ENCODE measurements around the gene PCDHGB3. TPM values are rescaled to one million over a fixed set of nuclear protein-coding genes. Genes with fewer than 3 reads are reported as not detected.
"Not testable (repeated sequence)": the region's sequence is repeated elsewhere in the genome, so short reads cannot be mapped to it uniquely, and the experiment has no call there.

Gene PCDHGB3
- 14.2 TPM for total RNA-seq
- long read RNA-seq, full-length matches to known transcripts = 1 of 5 reads
- long read RNA-seq, partial matches to known transcripts = 0 of 5 reads
- long read RNA-seq, other reads (novel, unspliced or antisense) = 4 of 5 reads

DNA sequence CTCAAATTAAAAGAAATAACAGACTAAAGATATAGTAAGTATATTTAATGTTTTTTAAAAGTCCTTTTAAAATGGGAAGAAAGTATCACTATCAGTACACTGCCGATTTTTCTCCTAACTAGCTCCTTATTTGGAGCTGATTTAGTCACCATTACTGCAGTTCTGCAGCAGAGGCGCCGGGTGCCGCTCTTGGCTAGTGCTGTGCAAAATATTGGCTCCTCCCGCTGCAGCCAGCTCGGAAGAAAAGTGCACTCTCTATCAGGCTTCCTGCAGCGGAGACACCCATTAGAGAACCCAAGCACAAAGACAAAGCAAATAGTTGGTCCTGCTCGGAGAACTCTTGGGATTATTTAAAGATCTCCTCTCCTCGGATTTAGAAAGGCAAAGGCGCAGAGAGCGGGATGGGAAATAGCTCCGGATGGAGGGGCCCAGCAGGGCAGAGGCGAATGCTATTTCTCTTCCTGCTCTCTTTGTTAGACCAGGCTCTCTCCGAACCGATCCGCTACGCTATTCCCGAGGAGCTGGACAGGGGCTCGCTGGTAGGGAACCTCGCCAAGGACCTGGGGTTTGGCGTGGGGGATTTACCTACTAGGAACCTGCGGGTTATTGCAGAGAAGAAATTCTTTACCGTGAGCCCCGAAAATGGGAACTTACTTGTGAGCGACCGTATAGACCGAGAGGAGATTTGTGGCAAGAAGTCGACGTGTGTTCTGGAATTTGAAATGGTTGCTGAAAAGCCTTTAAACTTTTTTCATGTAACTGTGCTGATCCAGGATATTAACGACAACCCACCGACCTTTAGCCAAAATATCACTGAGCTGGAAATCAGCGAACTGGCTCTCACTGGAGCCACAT is at the start of gene PCDHGB3:
PCDHGB3 (plus strand) TSS at position 249 of the 855 bp plus-strand sequence; CDS start at position 402, 153 bp downstream.
- peak; percentile 74 for DNase-seq (ENCODE audit: low spot score)
- intact Hi-C loops (cut with DNase I) = loop anchor here (2.0 kb wide), 1 partner anchor 21 kb away; no protein-coding TSS in a partner anchor

DNA sequence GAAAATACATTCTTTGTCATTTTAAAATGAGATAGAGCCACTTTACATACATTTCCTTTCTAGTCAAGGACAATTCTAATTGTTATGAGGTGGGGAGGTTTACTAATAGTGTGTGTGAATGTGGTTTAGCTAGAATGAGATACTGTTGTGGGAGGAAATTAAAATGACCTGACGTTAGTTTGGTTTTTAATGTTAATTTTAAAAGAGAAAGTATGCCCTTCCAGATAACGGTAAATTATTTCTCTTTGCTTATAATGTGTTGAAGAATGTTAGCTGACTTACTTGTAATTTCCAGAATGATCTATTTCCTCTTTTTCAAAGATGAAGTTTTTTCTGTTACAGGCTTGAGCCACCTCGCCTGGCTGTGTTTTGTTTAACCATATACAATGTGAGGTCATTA is 47.8 kb upstream of the PCDHGB3 start:
- DNase-seq (ENCODE audit: low spot score) = no peak

DNA sequence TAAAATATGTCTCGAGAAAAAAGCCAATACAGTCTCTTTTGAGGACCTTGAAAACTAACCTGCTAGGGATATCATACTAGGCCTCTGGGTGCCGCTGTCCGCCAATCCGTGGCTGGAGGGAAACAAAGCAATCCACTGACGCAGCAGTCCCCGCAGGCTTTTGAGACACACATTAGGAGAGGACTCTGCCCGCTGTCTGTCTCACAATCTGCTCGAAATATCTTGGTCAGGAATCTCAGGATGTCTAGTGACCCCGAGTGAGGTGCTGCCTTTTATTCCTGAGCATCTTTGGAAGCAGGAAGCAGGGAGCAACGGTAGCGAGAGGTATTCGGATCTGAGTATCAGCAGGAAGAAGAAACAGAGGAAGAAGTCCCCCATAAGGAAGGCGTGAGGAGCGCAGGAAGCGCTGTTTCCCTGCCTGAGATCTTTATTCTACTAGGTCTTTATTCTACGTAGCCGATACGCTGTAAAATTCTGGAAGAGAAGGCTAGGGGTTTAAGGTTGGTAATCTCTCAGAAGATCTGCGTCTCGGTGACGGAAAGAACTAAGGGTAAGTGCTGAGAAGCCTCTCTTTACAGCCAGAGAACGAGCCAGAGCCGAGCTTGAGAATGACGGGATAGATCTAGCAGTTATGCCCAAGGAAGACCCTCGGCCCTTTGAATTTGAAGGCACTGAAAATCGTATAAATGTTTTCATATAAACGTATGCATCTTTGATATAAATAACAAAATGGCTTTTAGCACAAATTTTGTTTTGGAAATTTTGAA is 43.8 kb upstream of the PCDHGB3 start:
- no peak for DNase-seq (ENCODE audit: low spot score)
- intact Hi-C loops (cut with DNase I) = loop anchor here (10.0 kb wide), 1 partner anchor 199 kb away; no protein-coding TSS in a partner anchor

More for the DNA sequence above, 47.8 kb upstream of the PCDHGB3 start:
- intact Hi-C loops (cut with DNase I) = loop anchor here (10.0 kb wide), 1 partner anchor 203 kb away; no protein-coding TSS in a partner anchor

DNA sequence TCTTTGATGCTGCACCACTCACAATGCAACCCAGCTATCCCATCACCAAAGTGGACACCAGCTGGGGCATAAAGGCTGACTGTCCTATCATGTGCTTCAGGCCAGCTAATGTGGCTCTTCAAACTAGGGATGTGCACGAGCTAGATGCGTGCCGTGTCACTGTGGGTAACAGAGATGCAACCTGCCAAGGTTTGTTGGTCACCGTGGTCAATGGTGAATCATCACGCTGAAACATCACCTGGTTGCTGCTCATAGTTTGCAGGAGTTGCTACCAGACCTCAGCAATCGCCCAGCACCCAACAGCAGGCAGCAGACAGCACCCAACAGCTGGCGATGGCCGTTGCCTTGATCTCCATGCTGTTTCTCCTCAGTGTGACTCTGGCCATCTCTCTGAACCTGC is 41.8 kb upstream of the PCDHGB3 start:
- DNase-seq (ENCODE audit: low spot score) = no peak
- intact Hi-C loops (cut with DNase I) = loop anchor here (10.0 kb wide), 1 partner anchor 197 kb away; no protein-coding TSS in a partner anchor

DNA sequence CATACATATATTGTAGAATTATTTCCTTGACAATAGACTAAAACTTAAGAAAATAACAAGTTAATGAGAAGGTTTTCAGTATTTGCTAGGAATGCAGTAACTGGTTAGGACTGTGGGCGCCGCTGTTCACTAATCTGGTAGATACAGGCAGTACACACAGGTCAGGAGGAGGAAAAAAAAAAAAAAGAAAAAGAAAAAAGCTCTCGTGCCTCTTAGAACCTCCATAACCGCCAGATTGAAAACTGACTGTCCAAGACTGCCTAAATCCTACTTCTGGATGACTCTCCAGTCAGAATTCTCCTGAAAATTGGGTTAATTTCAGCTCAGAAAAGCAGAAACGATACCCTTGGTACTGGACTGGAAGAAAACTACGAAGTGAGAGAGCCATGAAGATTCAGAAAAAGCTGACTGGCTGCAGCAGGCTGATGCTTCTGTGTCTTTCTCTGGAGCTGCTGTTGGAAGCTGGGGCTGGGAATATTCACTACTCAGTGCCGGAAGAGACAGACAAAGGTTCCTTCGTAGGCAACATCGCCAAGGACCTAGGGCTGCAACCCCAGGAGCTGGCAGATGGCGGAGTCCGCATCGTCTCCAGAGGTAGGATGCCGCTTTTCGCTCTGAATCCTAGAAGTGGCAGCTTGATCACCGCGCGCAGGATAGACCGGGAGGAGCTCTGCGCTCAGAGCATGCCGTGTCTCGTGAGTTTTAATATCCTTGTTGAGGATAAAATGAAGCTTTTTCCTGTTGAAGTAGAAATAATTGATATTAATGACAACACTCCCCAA is 39.6 kb upstream of the PCDHGB3 start, which contains the start of gene PCDHGA1:
PCDHGA1 (plus strand) TSS at position 216 of the 782 bp plus-strand sequence.
- intact Hi-C loops (cut with DNase I) = no loop called here

DNA sequence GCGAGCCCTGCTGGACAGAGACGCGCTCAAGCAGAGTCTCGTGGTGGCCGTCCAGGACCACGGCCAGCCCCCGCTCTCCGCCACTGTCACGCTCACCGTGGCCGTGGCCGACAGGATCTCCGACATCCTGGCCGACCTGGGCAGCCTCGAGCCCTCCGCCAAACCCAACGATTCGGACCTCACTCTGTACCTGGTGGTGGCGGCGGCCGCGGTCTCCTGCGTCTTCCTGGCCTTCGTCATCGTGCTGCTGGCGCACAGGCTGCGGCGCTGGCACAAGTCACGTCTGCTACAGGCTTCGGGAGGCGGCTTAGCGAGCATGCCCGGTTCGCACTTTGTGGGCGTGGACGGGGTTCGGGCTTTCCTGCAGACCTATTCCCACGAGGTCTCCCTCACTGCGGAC is 37.5 kb upstream of the PCDHGB3 start:
- intact Hi-C loops (cut with DNase I); DNase-seq (ENCODE audit: low spot score): not testable (repeated sequence)

More for the DNA sequence above, 39.6 kb upstream of the PCDHGB3 start, which contains the start of gene PCDHGA1:
- no peak for DNase-seq (ENCODE audit: low spot score)

DNA sequence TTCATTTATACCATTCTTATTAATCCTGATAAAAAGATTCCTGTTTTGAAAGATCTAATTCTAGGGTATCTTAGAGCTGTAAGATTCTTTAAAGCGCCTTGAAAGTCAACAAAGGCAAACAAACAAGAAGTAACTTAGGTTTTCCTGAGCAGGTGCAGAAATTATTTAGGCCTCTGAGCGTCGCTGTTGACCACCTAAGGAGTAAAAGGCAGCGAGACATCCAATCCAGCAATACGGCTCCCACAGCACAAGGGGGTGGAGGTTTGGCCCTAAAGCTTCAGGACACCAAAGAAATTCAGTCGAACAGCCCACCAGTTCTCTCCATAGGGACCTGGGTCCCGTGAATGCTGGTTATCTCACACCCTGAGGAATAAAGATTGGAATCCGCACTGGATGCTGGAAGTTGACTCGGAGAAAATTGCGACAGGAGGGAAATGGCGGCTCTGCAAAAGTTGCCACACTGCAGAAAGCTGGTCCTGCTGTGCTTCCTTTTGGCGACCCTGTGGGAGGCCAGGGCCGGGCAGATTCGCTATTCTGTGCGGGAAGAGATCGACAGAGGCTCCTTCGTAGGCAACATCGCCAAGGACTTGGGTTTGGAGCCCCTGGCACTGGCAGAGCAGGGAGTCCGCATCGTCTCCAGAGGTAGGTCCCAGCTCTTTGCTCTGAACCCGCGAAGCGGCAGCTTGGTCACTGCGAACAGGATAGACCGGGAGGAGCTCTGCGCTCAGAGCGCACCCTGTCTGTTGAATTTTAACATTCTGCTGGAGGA is 31.3 kb upstream of the PCDHGB3 start, which contains the start of gene PCDHGA2:
PCDHGA2 (plus strand) TSS at position 223 of the 769 bp plus-strand sequence.
- no peak for DNase-seq (ENCODE audit: low spot score)
- intact Hi-C loops (cut with DNase I) = no loop called here

DNA sequence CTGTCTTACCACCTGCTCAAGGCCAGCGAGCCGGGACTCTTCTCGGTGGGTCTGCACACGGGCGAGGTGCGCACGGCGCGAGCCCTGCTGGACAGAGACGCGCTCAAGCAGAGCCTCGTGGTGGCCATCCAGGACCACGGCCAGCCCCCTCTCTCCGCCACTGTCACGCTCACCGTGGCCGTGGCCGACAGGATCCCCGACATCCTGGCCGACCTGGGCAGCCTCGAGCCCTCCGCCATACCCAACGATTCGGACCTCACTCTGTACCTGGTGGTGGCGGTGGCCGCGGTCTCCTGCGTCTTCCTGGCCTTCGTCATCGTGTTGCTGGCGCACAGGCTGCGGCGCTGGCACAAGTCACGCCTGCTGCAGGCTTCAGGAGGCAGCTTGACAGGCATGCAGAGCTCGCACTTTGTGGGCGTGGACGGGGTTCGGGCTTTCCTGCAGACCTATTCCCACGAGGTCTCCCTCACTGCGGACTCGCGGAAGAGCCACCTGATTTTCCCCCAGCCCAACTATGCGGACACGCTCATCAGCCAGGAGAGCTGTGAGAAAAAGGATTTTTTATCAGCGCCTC is 29.2 kb upstream of the PCDHGB3 start:
- intact Hi-C loops (cut with DNase I); DNase-seq (ENCODE audit: low spot score): not testable (repeated sequence)

DNA sequence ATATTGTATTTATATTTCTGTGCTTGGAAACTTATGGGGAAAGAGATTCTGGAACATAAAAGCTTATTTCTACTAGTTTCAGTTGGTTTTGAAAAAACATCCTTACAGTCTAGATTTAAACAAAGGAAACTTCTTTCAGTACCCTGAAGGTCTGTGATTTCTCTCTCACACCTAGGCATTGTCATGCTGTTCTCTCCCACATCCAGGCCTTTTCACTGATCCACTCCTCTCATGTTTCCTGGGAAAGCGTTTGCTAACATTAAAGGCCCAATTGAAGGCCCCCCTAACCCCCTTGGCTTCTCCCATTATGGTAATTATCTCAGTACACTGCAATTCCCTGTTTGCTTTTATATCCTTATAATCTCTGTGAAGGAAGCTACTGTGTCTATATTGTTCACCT is 27.3 kb upstream of the PCDHGB3 start:
- no peak for DNase-seq (ENCODE audit: low spot score)
- intact Hi-C loops (cut with DNase I) = loop anchor here (2.0 kb wide), 1 partner anchor 218 kb away; no protein-coding TSS in a partner anchor

DNA sequence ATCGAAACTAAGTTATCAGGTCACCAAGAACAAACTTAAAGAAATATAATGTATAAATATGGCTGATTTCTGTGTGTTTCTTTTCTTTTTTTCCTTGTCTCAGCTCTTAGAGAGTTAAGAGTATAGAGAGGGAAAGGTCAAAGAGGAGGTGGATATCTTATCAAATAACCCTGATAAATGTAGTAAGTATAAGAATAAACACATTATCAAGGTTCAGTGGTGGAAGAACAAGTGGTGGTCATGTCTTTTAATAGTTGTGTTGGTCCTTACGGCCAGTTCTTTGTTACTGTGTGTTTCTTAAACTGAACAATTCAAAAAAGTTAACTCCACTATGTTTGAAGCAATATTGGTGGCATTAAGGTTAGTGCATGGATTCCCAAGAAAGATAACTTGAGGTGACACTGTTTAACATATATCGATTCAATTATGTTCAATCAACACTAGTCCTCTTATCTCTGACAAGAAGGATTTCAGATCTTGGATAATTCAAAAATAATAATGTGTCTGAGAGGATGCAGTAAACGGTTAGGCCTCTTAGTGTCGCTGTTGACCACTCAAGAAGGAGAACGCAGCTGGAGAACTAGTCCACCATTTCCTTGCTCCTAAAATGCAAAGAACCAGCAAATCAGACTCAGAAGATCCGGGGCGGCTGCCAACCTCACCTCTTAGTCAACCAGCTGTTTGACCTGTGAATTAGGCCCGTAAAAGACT is 26.6 kb upstream of the PCDHGB3 start, which contains the start of gene PCDHGA3:
PCDHGA3 (plus strand) TSS at position 588 of the 711 bp plus-strand sequence. CDS start 205 bp downstream, outside the sequence.
- intact Hi-C loops (cut with DNase I) = loop anchor here (2.0 kb wide), 1 partner anchor 217 kb away; no protein-coding TSS in a partner anchor
- no peak for DNase-seq (ENCODE audit: low spot score)

DNA sequence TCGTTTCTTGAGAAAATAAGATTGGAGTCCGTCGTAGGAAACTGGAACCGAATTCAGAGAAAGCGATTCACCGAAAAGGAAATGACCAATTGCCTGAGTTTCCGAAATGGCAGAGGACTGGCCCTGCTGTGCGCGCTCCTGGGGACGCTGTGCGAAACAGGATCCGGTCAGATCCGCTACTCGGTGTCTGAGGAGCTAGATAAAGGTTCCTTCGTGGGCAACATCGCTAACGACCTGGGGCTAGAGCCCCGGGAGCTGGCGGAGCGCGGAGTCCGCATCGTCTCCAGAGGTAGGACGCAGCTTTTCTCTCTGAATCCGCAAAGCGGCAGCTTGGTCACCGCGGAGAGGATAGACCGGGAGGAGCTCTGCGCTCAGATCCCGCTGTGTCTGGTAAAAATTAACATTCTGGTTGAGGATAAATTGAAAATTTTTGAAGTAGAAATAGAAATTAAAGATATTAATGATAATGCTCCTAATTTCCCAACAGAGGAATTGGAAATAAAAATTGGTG is 26.0 kb upstream of the PCDHGB3 start:
- no peak for DNase-seq (ENCODE audit: low spot score)
- intact Hi-C loops (cut with DNase I) = loop anchor here (2.0 kb wide), 1 partner anchor 217 kb away; no protein-coding TSS in a partner anchor

DNA sequence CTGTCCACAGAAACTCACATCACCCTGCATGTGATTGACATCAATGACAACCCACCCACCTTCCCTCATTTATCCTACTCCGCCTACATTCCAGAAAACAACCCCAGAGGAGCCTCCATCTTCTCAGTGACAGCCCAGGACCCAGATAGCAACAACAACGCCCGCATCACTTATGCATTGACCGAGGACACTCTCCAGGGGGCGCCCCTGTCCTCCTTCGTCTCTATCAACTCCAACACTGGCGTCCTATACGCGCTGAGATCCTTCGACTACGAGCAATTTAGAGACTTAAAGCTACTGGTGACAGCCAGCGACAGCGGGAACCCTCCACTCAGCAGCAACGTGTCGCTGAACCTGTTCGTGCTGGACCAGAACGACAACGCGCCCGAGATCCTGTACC is 24.7 kb upstream of the PCDHGB3 start:
- no peak for DNase-seq (ENCODE audit: low spot score)
- intact Hi-C loops (cut with DNase I) = no loop called here

DNA sequence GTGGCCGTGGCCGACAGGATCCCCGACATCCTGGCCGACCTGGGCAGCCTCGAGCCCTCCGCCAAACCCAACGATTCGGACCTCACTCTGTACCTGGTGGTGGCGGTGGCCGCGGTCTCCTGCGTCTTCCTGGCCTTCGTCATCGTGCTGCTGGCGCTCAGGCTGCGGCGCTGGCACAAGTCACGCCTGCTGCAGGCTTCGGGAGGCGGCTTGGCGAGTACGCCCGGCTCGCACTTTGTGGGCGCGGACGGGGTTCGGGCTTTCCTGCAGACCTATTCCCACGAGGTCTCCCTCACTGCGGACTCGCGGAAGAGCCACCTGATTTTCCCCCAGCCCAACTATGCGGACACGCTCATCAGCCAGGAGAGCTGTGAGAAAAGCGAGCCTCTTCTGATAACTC is 24.0 kb upstream of the PCDHGB3 start:
- DNase-seq (ENCODE audit: low spot score); intact Hi-C loops (cut with DNase I): not testable (repeated sequence)

DNA sequence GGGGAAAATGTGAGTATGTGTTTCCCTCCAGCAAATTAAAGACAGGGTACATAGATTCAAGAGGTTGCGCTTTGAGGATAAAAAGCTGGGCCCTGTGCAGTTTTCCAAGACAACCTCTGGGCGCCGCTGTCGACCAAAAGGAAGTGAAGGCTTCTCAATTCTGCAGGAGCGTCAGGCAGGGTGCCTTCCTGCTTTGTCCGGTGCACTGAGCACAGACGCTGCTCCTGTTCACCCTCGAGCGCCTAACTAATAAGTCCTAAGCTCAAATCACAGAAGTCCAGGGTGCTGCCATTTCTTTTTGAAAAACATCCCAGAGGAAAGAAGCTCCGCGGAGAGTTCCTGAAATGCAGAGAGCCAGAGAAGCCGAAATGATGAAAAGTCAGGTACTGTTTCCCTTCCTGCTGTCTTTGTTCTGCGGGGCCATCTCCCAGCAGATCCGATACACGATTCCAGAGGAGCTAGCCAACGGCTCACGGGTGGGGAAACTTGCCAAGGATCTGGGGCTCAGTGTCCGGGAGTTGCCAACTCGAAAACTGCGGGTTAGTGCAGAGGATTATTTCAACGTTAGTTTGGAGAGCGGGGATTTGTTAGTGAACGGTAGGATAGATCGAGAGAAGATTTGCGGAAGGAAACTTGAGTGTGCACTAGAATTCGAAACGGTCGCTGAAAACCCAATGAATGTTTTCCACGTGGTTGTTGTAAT is 20.0 kb upstream of the PCDHGB3 start, which contains the start of gene PCDHGB1:
PCDHGB1 (plus strand) TSS at position 183 of the 703 bp plus-strand sequence; CDS start at position 345, 162 bp downstream.
- DNase-seq (ENCODE audit: low spot score) = no peak
- intact Hi-C loops (cut with DNase I) = no loop called here

DNA sequence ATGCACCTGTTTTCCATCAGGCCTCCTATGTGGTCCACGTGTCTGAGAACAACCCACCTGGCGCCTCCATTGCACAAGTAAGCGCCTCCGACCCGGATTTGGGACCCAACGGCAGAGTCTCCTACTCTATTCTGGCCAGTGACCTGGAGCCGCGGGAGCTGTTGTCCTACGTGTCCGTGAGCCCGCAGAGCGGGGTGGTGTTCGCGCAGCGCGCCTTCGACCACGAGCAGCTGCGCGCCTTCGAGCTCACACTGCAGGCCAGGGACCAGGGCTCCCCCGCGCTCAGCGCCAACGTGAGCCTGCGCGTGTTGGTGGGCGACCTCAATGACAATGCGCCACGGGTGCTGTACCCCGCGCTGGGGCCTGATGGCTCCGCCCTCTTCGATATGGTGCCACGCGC is 18.5 kb upstream of the PCDHGB3 start:
- intact Hi-C loops (cut with DNase I) = no loop called here
- DNase-seq (ENCODE audit: low spot score) = no peak

DNA sequence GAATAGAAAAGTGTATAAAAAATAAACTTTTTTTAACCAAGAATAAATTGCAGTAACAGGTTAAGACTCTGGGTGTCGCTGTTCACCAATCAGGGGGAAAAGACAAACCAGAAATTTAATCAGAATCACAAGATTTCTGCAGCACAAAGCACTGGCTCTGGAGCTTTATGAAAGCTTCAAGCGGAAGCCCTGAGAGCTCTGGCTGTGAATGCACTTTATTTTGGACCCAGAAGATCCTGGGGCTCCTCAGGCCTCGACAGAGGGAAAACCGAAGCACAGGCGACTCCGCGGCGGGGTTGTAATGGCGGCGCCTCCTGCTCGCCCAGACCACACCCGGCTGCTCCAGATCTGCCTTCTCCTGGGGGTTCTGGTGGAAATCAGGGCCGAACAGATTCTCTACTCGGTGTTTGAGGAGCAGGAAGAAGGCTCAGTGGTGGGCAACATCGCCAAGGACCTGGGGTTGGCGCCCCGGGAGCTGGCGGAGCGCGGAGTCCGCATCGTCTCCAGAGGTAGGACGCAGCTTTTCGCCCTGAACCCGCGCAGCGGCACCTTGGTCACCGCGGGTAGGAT is 15.1 kb upstream of the PCDHGB3 start, which contains the start of gene PCDHGA4:
PCDHGA4 (plus strand) TSS at position 122 of the 570 bp plus-strand sequence; CDS start at position 209, 87 bp downstream.
- intact Hi-C loops (cut with DNase I) = loop anchor here (5.0 kb wide), 1 partner anchor 47 kb away; the partner anchor contains the start of gene PCDHGA9
- DNase-seq (ENCODE audit: low spot score) = no peak

All from cardiac septum (tissue), 1 donor.